NT2/D1 (cell line): ENCODE data around the gene CXorf58.

Source experiments
- YY1 ChIP-seq: IDR thresholded peaks from 2 replicates; pipeline ENCODE4 v1.6.1; 2011; ENCODE audit not compliant: insufficient read length, insufficient read depth
- ZNF274 ChIP-seq: IDR thresholded peaks from 2 replicates; pipeline ENCODE4 v1.6.1; 2011; ENCODE audit warnings: mild to moderate bottlenecking, low read depth, low read length

GRCh38 chrX:23935106-23935505 lies 27.3 kb downstream of the CXorf58 start:
- no peak for TF ChIP-seq YY1
- TF ChIP-seq ZNF274 = no peak
